GM18502 (cell line): ENCODE data around the gene RFK.
"Not testable (repeated sequence)": the region's sequence is repeated elsewhere in the genome, so short reads cannot be mapped to it uniquely, and the experiment has no call there.

Source experiments
- ATAC-seq: cut with Tn5 transposase; IDR thresholded peaks from one replicate; pipeline ENCODE4 v1.9.1; 2021; ENCODE audit warnings: mild to moderate bottlenecking; ENCODE audit not compliant: unreplicated experiment, poor library complexity

Gene RFK

GRCh38 chr9:76373173-76373783, 20.9 kb downstream of the RFK start:
- no peak for ATAC-seq

GRCh38 chr9:76372336-76372735, 21.9 kb downstream of the RFK start:
- no peak for ATAC-seq

GRCh38 chr9:76371901-76372300, 22.3 kb downstream of the RFK start:
- no peak for ATAC-seq

GRCh38 chr9:76370396-76371023, 23.7 kb downstream of the RFK start:
- no peak for ATAC-seq

GRCh38 chr9:76369583-76369982, 24.6 kb downstream of the RFK start:
- ATAC-seq, result peak; percentile 70

GRCh38 chr9:76366275-76366674, 28.0 kb downstream of the RFK start:
- ATAC-seq, result no peak

GRCh38 chr9:76365028-76365427, 29.2 kb downstream of the RFK start:
- no peak for ATAC-seq

- no peak for ATAC-seq
Observed at GRCh38 chr9:76363032-76363395, 31.2 kb downstream of the RFK start.

GRCh38 chr9:76362332-76363031, 31.7 kb downstream of the RFK start:
- not testable (repeated sequence) for ATAC-seq

GRCh38 chr9:76359766-76360165, 34.5 kb downstream of the RFK start:
- no peak for ATAC-seq

GRCh38 chr9:76359365-76359764, 34.9 kb downstream of the RFK start:
- ATAC-seq, result no peak

GRCh38 chr9:76358628-76359280, 35.5 kb downstream of the RFK start:
- no peak for ATAC-seq

- no peak for ATAC-seq
Observed at GRCh38 chr9:76357555-76357954, 36.7 kb downstream of the RFK start.

- no peak for ATAC-seq
Observed at GRCh38 chr9:76355886-76356285, 38.3 kb downstream of the RFK start.

- ATAC-seq, result no peak
Observed at GRCh38 chr9:76354221-76354620, 40.0 kb downstream of the RFK start.

GRCh38 chr9:76353280-76353679, 40.9 kb downstream of the RFK start:
- no peak for ATAC-seq

GRCh38 chr9:76352026-76352620, 42.1 kb downstream of the RFK start:
- ATAC-seq, result no peak

- ATAC-seq, result no peak
Observed at GRCh38 chr9:76351006-76351405, 43.2 kb downstream of the RFK start.

GRCh38 chr9:76349865-76350264, 44.4 kb downstream of the RFK start:
- ATAC-seq, result no peak

- no peak for ATAC-seq
Observed at GRCh38 chr9:76342858-76343257, 51.4 kb downstream of the RFK start.

- ATAC-seq, result no peak
Observed at GRCh38 chr9:76342201-76342600, 52.0 kb downstream of the RFK start.
